ENCODE results near the gene C12orf57. TPM values are rescaled to one million over a fixed set of nuclear protein-coding genes. Genes with fewer than 3 reads are reported as not detected.
A peak's percentile ranks its signal among the peaks of the same experiment; 100 is the strongest.

The C12orf57 gene
- total and polyA plus RNA-seq, 2 of the 8 experiments (the other 6 are each of a cell fraction or from before 2014, with no cell fraction given): 174 to 993 TPM

DNA sequence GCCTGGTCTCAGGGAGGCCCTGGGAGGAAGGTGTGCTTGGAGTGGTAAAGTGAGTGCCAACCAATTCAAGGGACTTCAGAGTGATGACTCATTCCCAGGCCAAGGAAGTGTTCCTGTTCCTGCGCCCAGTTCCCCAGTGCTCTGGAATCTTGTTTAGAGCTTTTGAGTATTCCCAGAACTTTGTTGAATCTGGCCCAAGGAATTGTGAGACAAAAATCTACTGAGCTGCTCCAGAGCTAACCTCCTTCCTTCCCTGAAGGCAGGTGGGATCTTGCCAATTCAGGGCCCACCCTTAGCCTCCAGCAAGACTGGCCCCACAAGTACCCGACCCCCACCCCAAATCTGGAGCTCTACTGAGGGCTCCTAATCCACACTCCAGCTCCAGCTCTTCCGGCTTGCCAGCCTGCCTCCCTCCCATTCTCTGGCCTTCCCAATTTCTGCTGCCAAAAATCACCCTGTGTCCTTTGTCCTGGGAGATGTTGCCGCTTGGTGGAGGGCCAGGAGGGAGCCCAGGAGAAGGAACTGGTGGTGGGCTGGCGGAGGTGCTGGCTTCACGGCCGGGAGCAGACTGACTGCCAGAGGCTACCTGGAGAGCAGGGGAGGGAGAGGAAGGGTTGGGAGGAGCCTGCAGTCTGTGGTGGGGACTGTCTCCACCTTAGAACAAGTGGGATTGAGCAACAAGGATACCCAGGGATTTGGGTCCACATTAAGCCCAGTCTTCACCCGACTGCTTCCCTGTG is 18.1 kb upstream of the C12orf57 start:
- Histone ChIP-seq H3K14ac (ENCODE audit: insufficient read length) (no peak overlapping the region), H2AFZ (ENCODE audit: low read length) (no peak overlapping the region), H3K23me2 (ENCODE audit: low read depth, low read length) (peaks cover 28% of the 10 kb centered on the region), H2BK12ac (ENCODE audit: low read depth, low read length) (peak overlapping the region; percentile 99), H3K56ac (replicated peaks; ENCODE audit: insufficient read length, low read depth, low read length) (peak overlapping the region; percentile 91), H3K23ac (ENCODE audit: insufficient read length) (no peak overlapping the region), H3K18ac (ENCODE audit: extremely low read depth, low read length) (peak overlapping the region; percentile 94), H3K4me2 (ENCODE audit: insufficient read depth in 1 of 2, low read depth in 2 of 2, low read length in 2 of 2) (peak overlapping the region; percentile 92 to 100), H3K79me1 (ENCODE audit: low read depth, low read length) (peaks cover 5% of the 10 kb centered on the region; the same call in 1 of the 2 replicates), H2BK120ac (replicated peaks; ENCODE audit: low read depth, low read length) (peak overlapping the region; percentile 84), H4K91ac (replicated peaks; ENCODE audit: insufficient read length, low read length) (peak overlapping the region; percentile 99), H2BK15ac (ENCODE audit: low read length) (peak overlapping the region; percentile 100; the same call in 1 of the 2 replicates), H4K20me1 (replicated peaks in 1 of 2; ENCODE audit: control insufficient read depth in 1 of 2, insufficient read depth in 2 of 2, low read length in 2 of 2) (peaks cover 9 to 11% of the 10 kb centered on the region in 2 experiments), H3K9me3 (ENCODE audit: insufficient read depth in 2 of 2, low read depth in 1 of 2, low read length in 1 of 2) (no peaks in the 10 kb centered on the region), H3K4me3 (ENCODE audit: extremely low read depth in 1 of 4, insufficient read depth in 2 of 4, low read depth in 3 of 4, low read length in 4 of 4) (peak overlapping the region; percentile 53 to 90 (median 70)), H3K79me2 (ENCODE audit: control insufficient read depth in 1 of 2, insufficient read depth in 2 of 2, low read length in 2 of 2) (peaks cover 23% of the 10 kb centered on the region in 2 experiments), H3K4ac (replicated peaks; ENCODE audit: insufficient read length, low read depth, low read length) (peak overlapping the region; percentile 86), H4K8ac (ENCODE audit: extremely low read depth, insufficient read depth, low read length) (no peak overlapping the region), H3K36me3 (ENCODE audit: control insufficient read depth in 2 of 4, insufficient read depth in 4 of 4, low read length in 3 of 4) (peaks cover 16 to 31% (median 21%) of the 10 kb centered on the region in 4 experiments), H3K27ac (ENCODE audit: low read depth, low read length) (peak overlapping the region; percentile 86), H3K27me3 (replicated peaks in 1 of 4; ENCODE audit: control insufficient read depth in 3 of 4, extremely low read depth in 1 of 4, insufficient read depth in 3 of 4, low read length in 3 of 4) (no peaks in the 10 kb centered on the region), H3K9ac (replicated peaks in 1 of 4; ENCODE audit: extremely low read depth in 1 of 4, low read depth in 3 of 4, low read length in 3 of 4) (peak overlapping the region in 3 of 4 experiments; percentile 49 to 69 (median 62); a peak in 6 of 7 replicates), H4K5ac (ENCODE audit: insufficient read length, low read depth, low read length) (peak overlapping the region; percentile 90), H2BK5ac (ENCODE audit: low read depth, low read length) (peak overlapping the region; percentile 100), H2AK5ac (ENCODE audit: low read depth, low read length) (peak overlapping the region; percentile 95), H2BK20ac (ENCODE audit: low read length) (peak overlapping the region; percentile 40; the same call in 1 of the 2 replicates), H3K4me1 (replicated peaks in 1 of 4; ENCODE audit: control insufficient read depth in 3 of 4, insufficient read depth in 4 of 4, low read length in 3 of 4) (peaks cover 13 to 31% (median 17%) of the 10 kb centered on the region in 4 experiments)
- ChIA-PET CTCF (ENCODE audit: partially characterized antibody) (interaction anchor here (0.6 to 10.0 kb wide), 22 partner anchors 10 to 186 kb away, joined by 3 to 253 read pairs (median 4); partner anchors contain the start of genes C12orf57, ENO2, GNB3 and LRRC23), POLR2A (ENCODE audit: partially characterized antibody) (interaction anchor here (0.9 to 44.0 kb wide), 17 partner anchors 16 to 311 kb away, joined by 3 to 1596 read pairs (median 6); partner anchors contain the start of genes C12orf57, C1RL, CDCA3 and EMG1)
- no peak for FAIRE-seq
- WGBS, 2 experiments (ENCODE audit: extremely low coverage in 1 of 2, insufficient coverage in 1 of 2, insufficient read length in 1 of 2, insufficient replicate concordance in 2 of 2, low coverage in 1 of 2, low lambda C conversion rate in 2 of 2, missing lambda C conversion rate in 1 of 2): 4% methylated on average over 8 of the region's 8 CpGs; no CpG with 5 or more reads in 1 of the 2 experiments
- peak in 1 of 2 experiments; percentile 84 for DNase-seq (ENCODE audit: low read depth in 1 of 2, low spot score in 2 of 2)
- TF ChIP-seq EZH2 (IDR thresholded peaks at IDR 0.05; ENCODE audit: low read depth, low read length, severe bottlenecking) (no peak), SAP30 (IDR thresholded peaks at IDR 0.05; ENCODE audit: insufficient read depth, insufficient replicate concordance, low read length) (no peak), TEAD4 (IDR thresholded peaks at IDR 0.05; ENCODE audit: low read depth, low read length) (no peak), BRCA1 (IDR thresholded peaks at IDR 0.05; ENCODE audit: low read depth, low read length) (no peak), TCF12 (IDR thresholded peaks at IDR 0.05; ENCODE audit: low read depth, low read length) (no peak), ASH2L (IDR thresholded peaks at IDR 0.05; ENCODE audit: low read length) (peak; percentile 38), SP1 (IDR thresholded peaks at IDR 0.05; ENCODE audit: low read depth, low read length) (peak; percentile 93), TAF7 (optimal IDR thresholded peaks at IDR 0.05; ENCODE audit: borderline replicate concordance, low read depth, low read length) (peak; percentile 31), RXRA (IDR thresholded peaks at IDR 0.05; ENCODE audit: insufficient read depth, low read depth, low read length) (no peak)
- TF ChIP-seq, protein P1, sequence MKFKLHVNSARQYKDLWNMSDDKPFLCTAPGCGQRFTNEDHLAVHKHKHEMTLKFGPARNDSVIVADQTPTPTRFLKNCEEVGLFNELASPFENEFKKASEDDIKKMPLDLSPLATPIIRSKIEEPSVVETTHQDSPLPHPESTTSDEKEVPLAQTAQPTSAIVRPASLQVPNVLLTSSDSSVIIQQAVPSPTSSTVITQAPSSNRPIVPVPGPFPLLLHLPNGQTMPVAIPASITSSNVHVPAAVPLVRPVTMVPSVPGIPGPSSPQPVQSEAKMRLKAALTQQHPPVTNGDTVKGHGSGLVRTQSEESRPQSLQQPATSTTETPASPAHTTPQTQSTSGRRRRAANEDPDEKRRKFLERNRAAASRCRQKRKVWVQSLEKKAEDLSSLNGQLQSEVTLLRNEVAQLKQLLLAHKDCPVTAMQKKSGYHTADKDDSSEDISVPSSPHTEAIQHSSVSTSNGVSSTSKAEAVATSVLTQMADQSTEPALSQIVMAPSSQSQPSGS (IDR thresholded peaks at IDR 0.05; ENCODE audit: low read length): no peak

Data from H1 (cell line).